ENCODE measurements around the gene DHX9.

The DHX9 gene

GRCh38 chr1:182839209-182840066 is at the start of gene DHX9:
DHX9 (plus strand) TSS chr1:182839347; CDS start chr1:182842567, 3,220 bp downstream.
- peak; percentile 65 for DNase-seq (ENCODE audit: extremely low read depth, low read depth)
- TF ChIP-seq CTCF (IDR thresholded peaks at IDR 0.05; ENCODE audit: low read depth, low read length) = no peak; the same call in none of the 2 replicates

- DNase-seq (ENCODE audit: extremely low read depth, low read depth) = no peak
- TF ChIP-seq CTCF (IDR thresholded peaks at IDR 0.05; ENCODE audit: low read depth, low read length) = no peak
Measured at GRCh38 chr1:182791281-182792179, 47.6 kb upstream of the DHX9 start.

- TF ChIP-seq CTCF (IDR thresholded peaks at IDR 0.05; ENCODE audit: low read depth, low read length) = no peak
- no peak for DNase-seq (ENCODE audit: extremely low read depth, low read depth)
Measured at GRCh38 chr1:182794091-182794490, 45.1 kb upstream of the DHX9 start.

GRCh38 chr1:182794676-182795201 is 44.4 kb upstream of the DHX9 start:
- TF ChIP-seq CTCF (IDR thresholded peaks at IDR 0.05; ENCODE audit: low read depth, low read length) = no peak
- no peak for DNase-seq (ENCODE audit: extremely low read depth, low read depth)

GRCh38 chr1:182795563-182796228 is 43.5 kb upstream of the DHX9 start:
- no peak for DNase-seq (ENCODE audit: extremely low read depth, low read depth)
- no peak for TF ChIP-seq CTCF (IDR thresholded peaks at IDR 0.05; ENCODE audit: low read depth, low read length)

- no peak for DNase-seq (ENCODE audit: extremely low read depth, low read depth)
- no peak for TF ChIP-seq CTCF (IDR thresholded peaks at IDR 0.05; ENCODE audit: low read depth, low read length)
Measured at GRCh38 chr1:182802006-182802803, 36.9 kb upstream of the DHX9 start.

All from AG09319 (cell line).